ENCODE data around the gene ANXA5.
"Not testable (repeated sequence)": the region's sequence is repeated elsewhere in the genome, so short reads cannot be mapped to it uniquely, and the experiment has no call there.

ANXA5 gene

DNA sequence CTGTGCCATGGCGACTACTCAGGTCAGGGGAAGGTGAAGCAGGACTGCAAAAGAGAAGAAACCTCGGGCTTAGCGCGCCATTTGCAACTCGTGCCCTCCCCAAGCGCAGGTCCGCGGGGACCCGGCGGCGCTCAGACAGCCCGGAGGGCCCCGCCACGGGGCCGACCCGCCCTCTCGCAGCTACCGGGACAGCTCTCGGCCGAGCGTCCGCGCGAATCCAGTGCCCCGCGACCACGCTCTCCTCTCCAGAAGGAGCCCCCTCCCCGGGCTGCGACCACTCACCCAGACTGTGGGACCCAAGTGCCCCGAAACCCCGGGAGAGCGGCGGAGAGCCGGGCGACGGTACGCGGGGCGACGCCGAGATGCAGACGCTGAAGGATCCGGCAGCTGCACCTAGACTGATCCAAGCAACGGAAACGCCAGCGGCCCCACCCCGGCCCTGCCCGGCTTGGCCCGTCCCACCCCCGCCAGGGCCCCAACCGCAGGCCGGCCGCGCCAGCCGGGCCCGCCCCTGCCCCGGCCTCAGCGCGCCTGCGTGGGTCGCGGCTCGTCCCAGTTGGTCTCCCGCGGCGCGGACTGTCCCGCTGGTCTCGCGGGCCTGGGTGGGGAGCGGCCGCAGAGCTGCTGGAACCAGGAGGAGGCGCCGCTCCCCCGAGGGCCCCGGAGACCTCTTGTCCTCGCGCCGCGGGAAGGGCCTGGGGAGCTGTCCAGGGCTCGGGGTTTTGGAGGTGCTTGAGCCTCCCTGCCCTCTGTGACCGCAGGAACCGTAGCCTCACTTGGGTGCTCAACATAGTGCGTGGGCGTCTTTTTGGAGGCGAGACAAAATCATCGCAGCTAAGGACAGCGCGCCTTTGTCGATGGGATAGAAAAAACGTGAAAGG, at the start of gene ANXA5:
Gene ANXA5 (minus strand): TSS at position 400 of the 881 bp plus-strand sequence. CDS start 391 bp downstream, at position 9.
- peak in 2 of 3 donors; percentile 60 to 67 for DNase-seq (ENCODE audit: low read depth in 2 of 3, low spot score in 1 of 3)

- DNase-seq (ENCODE audit: low read depth in 2 of 3, low spot score in 1 of 3) = no peak
Observed at GRCh38 chr4:121742794-121743193, 46.0 kb upstream of the ANXA5 start.

DNA sequence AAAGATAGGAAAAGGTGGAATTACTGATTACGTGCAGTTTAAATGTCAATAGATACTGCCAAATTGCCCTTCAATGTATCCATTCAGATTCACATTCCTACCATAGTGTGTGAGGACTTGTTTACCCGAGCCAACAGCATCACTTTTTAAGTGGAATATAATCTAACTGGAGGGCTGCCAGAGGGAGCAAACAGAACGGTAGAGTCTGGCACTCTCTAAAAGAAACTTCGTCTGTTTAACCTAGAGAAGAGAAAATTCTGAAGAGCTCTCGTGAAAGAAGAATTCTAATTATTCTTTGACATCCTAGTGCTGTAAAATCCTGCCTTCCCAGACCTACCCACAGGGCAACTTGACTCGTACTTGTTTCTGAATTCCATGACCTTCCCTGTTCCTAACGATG, 45.0 kb upstream of the ANXA5 start:
- DNase-seq (ENCODE audit: low read depth in 2 of 3, low spot score in 1 of 3) = no peak

DNA sequence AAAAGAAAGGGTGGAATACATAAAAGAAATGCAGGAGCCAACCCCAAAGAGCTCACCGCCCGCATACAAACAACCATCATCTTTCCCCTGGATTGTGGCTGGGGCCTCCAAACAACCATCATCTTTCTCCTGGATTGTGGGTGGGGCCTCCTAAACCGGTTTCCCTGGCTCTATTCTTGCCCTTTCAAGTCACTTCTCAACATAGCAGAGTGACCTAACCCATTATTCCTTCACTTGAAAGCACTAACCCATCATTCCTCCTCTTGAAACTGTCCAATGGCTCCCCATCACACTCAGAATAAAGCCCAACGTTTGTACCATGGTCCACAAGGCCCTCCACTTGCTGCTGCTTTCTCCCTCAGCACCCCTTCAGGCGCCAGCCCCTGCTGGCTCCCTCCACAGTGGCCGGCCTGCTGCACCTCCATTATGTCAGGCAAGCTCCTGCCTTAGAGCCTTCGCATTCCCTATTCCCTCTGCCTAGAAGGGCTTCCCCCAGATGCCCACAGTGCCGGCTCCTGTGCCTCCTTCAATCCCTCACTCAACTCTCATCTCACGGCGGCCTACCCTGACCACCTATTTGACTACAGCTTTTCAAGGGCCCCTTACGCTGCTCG, 44.1 kb upstream of the ANXA5 start:
- DNase-seq (ENCODE audit: low read depth in 2 of 3, low spot score in 1 of 3) = no peak

DNA sequence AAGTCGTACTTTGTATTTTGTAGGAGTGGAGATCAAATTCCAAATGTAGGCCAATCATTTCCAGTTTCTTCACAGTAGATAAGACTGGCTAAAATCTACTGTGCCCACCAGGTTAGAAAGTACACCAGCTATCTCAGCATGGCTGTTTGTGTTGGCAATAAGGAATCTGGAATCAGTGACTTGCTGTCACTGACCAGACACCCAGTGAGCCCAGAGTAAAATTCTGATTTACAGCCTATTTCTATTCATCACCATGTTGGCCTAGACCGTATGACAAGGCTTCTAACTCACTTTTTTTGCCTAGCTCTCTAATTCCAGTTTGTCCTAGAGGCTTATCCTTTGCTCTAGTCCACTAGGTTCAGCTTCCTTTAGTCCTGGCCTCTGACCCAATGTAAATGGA, 42.8 kb upstream of the ANXA5 start:
- DNase-seq (ENCODE audit: low read depth in 2 of 3, low spot score in 1 of 3) = no peak

DNA sequence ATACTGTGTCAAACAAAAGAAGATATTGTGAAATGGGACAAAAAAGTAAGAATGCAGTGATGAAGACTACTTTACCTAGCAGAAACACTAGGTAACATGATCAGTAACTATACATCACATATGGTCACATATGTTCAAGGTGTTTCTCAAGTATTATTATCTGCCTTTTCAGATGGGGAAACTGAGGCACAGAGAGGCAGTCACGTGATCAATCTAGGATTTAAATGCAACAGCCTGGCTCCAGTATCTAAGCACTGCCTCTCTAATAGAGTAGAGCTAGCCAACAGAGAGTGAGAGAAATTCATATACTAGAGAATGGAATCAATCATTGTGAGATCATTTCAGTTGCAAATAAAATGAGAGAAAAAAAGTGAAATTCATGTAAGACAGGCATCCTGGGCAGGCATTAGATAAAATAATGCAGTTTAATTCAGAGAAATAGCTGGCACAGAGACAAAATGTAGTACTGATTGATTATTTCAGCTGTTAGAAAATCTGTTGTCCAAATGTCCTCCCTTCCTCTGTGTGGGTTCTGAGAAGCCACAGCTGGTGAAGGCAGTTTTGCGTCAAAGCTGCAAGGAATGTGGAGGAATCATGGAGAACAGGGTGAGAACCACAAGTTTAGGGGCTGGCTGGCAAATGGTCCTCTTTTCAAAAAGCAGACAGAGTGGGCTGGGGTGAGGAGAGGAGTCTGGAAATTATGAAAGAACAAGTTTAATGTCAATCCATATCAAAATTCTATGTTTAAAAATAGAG, 42.2 kb upstream of the ANXA5 start:
- no peak for DNase-seq (ENCODE audit: low read depth in 2 of 3, low spot score in 1 of 3)

- no peak for DNase-seq (ENCODE audit: low read depth in 2 of 3, low spot score in 1 of 3)
Observed at GRCh38 chr4:121737846-121738554, 41.2 kb upstream of the ANXA5 start.

DNA sequence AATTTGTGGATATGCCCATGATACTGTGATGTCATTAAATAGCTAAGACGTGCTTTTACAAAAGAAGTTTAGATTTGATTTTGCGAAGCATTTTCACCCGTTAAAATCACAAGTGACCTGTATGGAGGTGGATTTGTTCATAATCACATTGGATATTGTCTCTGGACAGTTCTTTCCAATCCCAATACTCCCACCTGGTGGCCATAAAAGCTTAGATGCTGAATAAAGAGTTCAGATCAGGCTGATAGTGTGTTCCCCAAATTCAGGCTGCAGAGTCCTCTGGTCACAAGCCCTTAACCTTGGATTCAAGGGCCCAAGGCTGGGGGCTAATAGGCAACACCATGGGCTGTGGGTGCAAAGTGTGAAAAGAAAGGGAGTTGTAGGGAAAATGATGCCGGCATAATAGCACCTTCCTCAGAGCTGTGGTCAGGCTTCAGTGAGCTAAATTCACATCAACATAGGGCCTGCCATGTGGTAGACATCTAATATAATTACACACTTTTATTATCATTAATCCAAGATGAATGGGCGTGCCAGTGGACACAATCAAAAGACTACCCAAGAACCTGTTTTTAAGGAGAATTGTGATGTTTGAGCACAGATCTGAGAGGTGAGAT, 40.1 kb upstream of the ANXA5 start:
- peak in 1 of 3 donors; percentile 52 for DNase-seq (ENCODE audit: low read depth in 2 of 3, low spot score in 1 of 3)

DNA sequence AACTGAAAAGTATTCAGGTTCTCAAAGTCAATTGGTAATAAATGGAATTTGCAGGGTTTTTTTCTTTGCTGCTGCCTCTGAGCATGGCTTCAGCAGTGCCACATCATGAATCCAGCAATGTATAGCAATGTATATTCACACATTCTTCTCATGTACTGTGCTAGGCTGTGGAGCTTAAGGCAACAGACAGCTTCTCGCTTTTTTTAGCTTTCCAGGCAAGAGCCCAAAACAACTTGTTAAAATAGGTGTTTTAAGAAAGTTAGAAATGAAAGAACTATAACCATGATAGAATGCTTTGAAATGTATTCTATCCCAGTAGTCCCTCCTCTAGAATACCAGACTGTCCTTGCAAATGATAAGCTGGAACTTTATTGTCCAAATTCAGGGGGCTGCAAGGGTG, 37.8 kb upstream of the ANXA5 start:
- DNase-seq (ENCODE audit: low read depth in 2 of 3, low spot score in 1 of 3) = no peak

DNA sequence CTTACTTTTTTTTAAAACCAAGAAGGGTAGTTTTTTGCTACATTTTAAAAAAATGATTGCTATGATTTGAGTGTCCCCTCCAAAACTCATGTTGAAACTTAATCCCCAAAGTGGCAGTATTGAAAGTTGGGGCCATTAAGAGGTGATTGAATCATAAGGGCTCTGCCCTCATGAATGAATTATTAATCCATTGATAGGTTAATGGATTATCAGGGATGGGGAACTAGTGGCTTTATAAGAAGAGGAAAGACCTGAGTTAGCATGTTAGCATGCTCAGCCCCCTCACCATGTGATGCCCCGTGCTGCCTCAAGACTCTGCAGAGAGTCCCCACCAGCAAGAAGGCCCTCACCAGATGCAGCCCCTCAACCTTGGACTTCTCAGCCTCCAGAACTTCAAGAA, 37.2 kb upstream of the ANXA5 start:
- DNase-seq (ENCODE audit: low read depth in 2 of 3, low spot score in 1 of 3) = no peak

DNA sequence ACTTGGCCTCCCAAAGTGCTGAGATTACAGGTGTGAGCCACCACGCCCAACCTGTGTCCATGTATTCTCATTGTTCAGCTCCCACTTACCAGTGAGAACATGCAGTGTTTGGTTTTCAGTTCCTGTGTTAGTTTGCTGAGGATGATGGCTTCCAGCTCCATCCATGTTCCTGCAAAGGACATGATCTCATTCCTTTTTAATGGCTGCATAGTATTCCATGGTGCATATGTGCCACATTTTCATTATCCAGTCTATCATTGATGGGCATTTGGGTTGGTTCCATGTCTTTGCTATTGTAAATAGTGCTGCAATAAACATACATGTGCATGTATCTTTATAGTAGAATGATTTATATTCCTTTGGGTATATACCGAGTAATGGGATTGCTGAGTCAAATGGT, 33.0 kb upstream of the ANXA5 start:
- DNase-seq (ENCODE audit: low read depth in 2 of 3, low spot score in 1 of 3) = not testable (repeated sequence)

- no peak for DNase-seq (ENCODE audit: low read depth in 2 of 3, low spot score in 1 of 3)
Observed at GRCh38 chr4:121728798-121729226, 32.0 kb upstream of the ANXA5 start.

DNA sequence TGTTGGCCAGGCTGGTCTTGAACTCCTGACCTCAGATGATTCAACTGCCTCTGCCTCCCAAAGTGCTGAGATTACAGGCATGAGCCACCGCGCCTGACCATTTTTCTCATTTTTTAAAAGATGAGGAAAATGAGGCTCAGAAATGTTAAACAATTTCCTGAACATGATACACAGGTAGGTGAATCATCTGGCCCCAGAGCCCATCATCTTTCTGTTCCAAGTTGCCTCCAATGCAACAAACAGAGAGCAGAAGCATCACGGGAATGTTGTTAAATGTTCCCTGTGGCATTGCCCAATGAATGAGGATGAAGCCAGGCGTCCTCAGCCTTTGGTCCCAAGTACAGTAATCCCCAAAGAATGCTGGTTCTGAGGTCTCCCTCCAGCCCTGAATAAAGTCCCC, 31.3 kb upstream of the ANXA5 start:
- DNase-seq (ENCODE audit: low read depth in 2 of 3, low spot score in 1 of 3) = no peak

- peak in 1 of 3 donors; percentile 31 for DNase-seq (ENCODE audit: low read depth in 2 of 3, low spot score in 1 of 3)
Observed at GRCh38 chr4:121726642-121727268, 30.0 kb upstream of the ANXA5 start.

DNA sequence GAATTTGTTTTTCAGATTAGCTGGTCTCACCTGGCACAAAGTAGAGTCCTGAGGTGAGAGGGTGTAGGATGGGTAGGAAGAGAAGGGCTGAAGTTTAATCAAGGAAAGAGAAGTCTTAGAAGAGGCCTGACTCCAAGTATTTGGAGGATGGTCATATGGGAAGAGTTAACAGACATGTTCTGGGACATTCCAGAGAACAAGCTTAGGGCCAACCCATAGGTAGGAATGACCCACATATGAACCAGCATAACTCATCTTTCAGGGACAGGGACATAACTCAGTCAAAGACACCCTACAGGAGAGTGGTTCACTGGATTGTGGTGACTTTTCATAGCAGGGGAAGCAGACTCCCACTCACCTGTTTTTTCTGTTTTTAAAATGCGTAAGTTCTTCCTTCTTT, 27.9 kb upstream of the ANXA5 start:
- no peak for DNase-seq (ENCODE audit: low read depth in 2 of 3, low spot score in 1 of 3)

GRCh38 chr4:121721700-121722099, 24.9 kb upstream of the ANXA5 start:
- no peak for DNase-seq (ENCODE audit: low read depth in 2 of 3, low spot score in 1 of 3)

- DNase-seq (ENCODE audit: low read depth in 2 of 3, low spot score in 1 of 3) = no peak
Observed at GRCh38 chr4:121720109-121720508, 23.3 kb upstream of the ANXA5 start.

GRCh38 chr4:121717680-121718237, 21.0 kb upstream of the ANXA5 start:
- DNase-seq (ENCODE audit: low read depth in 2 of 3, low spot score in 1 of 3) = no peak

DNA sequence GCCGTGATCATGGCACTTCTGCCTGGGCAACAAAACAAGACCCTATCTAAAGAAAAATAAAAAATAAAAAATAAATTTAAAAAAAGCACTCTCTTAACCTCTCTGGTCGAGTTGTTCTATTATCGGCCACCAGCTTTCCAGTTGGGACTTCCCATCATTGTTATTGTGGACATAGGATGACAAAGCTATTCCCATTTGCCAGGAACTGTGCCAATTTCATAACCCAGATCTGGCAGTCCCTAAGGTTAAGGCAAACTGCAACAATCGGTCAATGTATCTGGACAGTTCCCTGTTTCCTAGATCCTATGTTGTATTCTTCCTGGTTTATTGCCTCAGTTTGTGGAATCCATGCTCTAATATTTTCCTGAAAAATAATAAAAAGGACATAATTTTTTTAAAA, 17.8 kb upstream of the ANXA5 start:
- no peak for DNase-seq (ENCODE audit: low read depth in 2 of 3, low spot score in 1 of 3)

DNA sequence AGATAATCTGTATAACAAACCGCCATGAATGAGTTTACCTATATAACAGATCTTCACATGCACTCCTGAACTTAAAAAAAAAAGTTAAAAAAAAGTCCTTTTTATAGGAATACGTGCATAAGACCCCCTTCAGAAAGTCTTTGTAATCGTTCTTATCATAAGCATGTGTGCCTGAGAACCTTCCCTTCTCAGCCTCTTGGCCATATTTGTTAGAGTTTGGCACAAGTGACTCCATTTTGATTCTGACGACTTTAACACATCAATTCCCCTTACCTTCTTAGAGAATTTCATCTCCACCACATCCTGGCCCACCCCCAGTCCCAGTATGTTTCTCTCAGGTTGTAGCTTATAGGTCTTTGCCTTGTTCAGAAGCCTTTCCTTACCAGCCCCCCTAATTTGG, 16.0 kb upstream of the ANXA5 start:
- no peak for DNase-seq (ENCODE audit: low read depth in 2 of 3, low spot score in 1 of 3)

Data from stimulated activated CD4-positive, alpha-beta T cell treated with anti-CD3 and anti-CD28 coated beads, Interleukin-12 subunit alpha, Interleukin-12 subunit beta, amount 100 ng/mL, for 48 hours (primary cell).